Heart left ventricle (tissue), 13 donors: Measurements from ENCODE around the gene SLC12A8.

Experiments used
- CTCF ChIP-seq, 12 donors: fragments of 200-600 bp; sonication (generic) in 4 of 12; IDR thresholded peaks; one replicate each; pipeline versions ENCODE4 v1.5.0 to v1.8.0; 2018 to 2022; ENCODE audit warnings: antibody characterized with exemption in 12 of 12, mild to moderate bottlenecking in 5 of 12
- POLR2A ChIP-seq, 2 donors: fragments of 450-650 bp; IDR thresholded peaks; one replicate each; pipeline ENCODE4 v1.6.1; 2017; ENCODE audit warnings: antibody characterized with exemption in 2 of 2, mild to moderate bottlenecking in 2 of 2, moderate library complexity in 2 of 2
- donor health status: ischemic (EF 13 %, LVEDD 7.1; RV severe dilation, severe dysfunction).
- donor health status: DM: no; HTN: yes; CAD: no.
- donor health status: DM: no; HTN: no; CAD: no.
- donor health status: ischemic (EF 25% LVEDD 6.9; RV normal size, moderate dysfunction).
- donor health status: ischemic (EF 25% LVEDD 5.7; RV mildly dilated, moderate dysfunction).
- donor health status: ischemic (EF 35%, LVEDD 5.7; RV mildly dilated, moderate dysfunction).
- donor health status: nonischemic (EF 11% LVEDD 7.7; RV severe dilation, severe dysfunction).
- donor health status: DM: yes; HTN: yes; CAD: no.
- donor health status: PGD.
- donor health status: ischemic (EF 29% LVEDD 5.4; RV normal size, mild dysfunction).
- donor health status: nonischemic (EF 23%, LVEDD 6.1; RV moderate dilation, normal function).

DNA sequence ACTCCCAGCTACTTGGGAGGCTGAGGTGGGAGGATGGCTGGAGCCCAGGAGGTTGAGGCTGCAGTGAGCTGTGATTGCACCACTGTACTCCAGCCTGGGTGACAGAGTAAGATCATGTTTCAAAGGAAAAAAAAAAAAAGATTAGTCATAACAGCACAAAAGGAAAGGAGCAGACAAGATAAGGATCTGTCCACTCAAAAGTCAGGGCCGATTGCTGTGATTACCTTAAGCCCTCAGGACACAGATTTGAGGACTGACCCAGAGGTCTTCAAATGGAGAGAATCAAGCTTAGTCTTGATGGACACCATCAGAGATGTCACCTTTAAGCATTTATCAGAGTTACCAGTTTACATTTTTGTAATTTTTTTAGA is 132.9 kb downstream of the SLC12A8 start:
- TF ChIP-seq CTCF (IDR thresholded peaks at IDR 0.05) (no peak), POLR2A (IDR thresholded peaks at IDR 0.05) (no peak)
